H1 (cell line): ENCODE measurements around the gene HIP1. TPM values are rescaled to one million over a fixed set of nuclear protein-coding genes. Genes with fewer than 3 reads are reported as not detected.

Experiments used
- CTCF ChIA-PET: fragments of 300-600 bp; sonication (Branson Sonifier 250); formaldehyde crosslinking; loops from one replicate; lab custom pipeline; 2021; ENCODE audit not compliant: partially characterized antibody; lab: Charles Lee
- POLR2A ChIA-PET: fragments of 300-600 bp; sonication (Branson Sonifier 250); formaldehyde crosslinking; loops from one replicate; lab custom pipeline; 2021; ENCODE audit warnings: inconsistent platforms; ENCODE audit not compliant: partially characterized antibody; lab: Charles Lee
- DNase-seq, 2 experiments: peaks; one replicate each; pipeline versions ENCODE4 v3.0.0 to v3.0.0-alpha.2; 2010 to 2022; ENCODE audit warnings: low spot score in 2 of 2, low read depth in 1 of 2, mixed read lengths in 1 of 2
- FAIRE-seq: peaks from 2 replicates; lab custom pipeline; 2011; peaks lifted over from hg19 to GRCh38; lab: Jason Lieb, UNC
- H2AFZ ChIP-seq: 2 replicates; pipeline ENCODE4 v1.8.1; 2012; ENCODE audit warnings: low read length, inconsistent platforms
- H2AK5ac ChIP-seq: 2 replicates; pipeline ENCODE4 v1.6.1; 2013; ENCODE audit warnings: low read depth, low read length
- H2BK120ac ChIP-seq: replicated peaks from 2 replicates; pipeline ENCODE3; 2013; ENCODE audit warnings: low read depth, low read length, inconsistent platforms
- H2BK12ac ChIP-seq: 2 replicates; pipeline ENCODE4 v1.6.1; 2013; ENCODE audit warnings: low read depth, low read length
- H2BK15ac ChIP-seq: 2 replicates; pipeline ENCODE4 v1.6.1; 2013; ENCODE audit warnings: low read length
- H2BK20ac ChIP-seq: 2 replicates; pipeline ENCODE4 v1.6.1; 2013; ENCODE audit warnings: low read length
- H2BK5ac ChIP-seq: 2 replicates; pipeline ENCODE4 v1.6.1; 2013; ENCODE audit warnings: low read depth, low read length
- H3K14ac ChIP-seq: 2 replicates; pipeline ENCODE4 v1.6.1; 2013; ENCODE audit warnings: inconsistent platforms; ENCODE audit not compliant: insufficient read length
- H3K18ac ChIP-seq: 2 replicates; pipeline ENCODE4 v1.6.1; 2013; ENCODE audit warnings: low read length; ENCODE audit errors: extremely low read depth
- H3K23ac ChIP-seq: 2 replicates; pipeline ENCODE4 v1.6.1; 2013; ENCODE audit warnings: inconsistent platforms; ENCODE audit not compliant: insufficient read length
- H3K23me2 ChIP-seq: 2 replicates; pipeline ENCODE4 v1.6.1; 2013; ENCODE audit warnings: low read depth, low read length
- H3K27ac ChIP-seq: 2 replicates; pipeline ENCODE4 v1.6.1; 2011; ENCODE audit warnings: low read depth, low read length, inconsistent platforms
- H3K27me3 ChIP-seq, 4 experiments: replicated peaks in 1 of 4; 1 replicate in 1 of 4; 2 replicates in 3 of 4; pipeline versions ENCODE4 v1.6.1 to v1.8.1; 2011 to 2013; ENCODE audit warnings: low read length in 3 of 4, mild to moderate bottlenecking in 3 of 4, inconsistent platforms in 2 of 4, mixed read lengths in 2 of 4, moderate library complexity in 1 of 4; ENCODE audit not compliant: control insufficient read depth in 3 of 4, insufficient read depth in 3 of 4; ENCODE audit errors: extremely low read depth in 1 of 4
- H3K36me3 ChIP-seq, 4 experiments: 2 replicates each; pipeline versions ENCODE4 v1.6.1 to v1.8.1; 2011 to 2013; ENCODE audit warnings: mild to moderate bottlenecking in 4 of 4, low read length in 3 of 4, moderate library complexity in 2 of 4, control low read depth in 1 of 4, inconsistent platforms in 1 of 4; ENCODE audit not compliant: insufficient read depth in 4 of 4, control insufficient read depth in 2 of 4
- H3K4ac ChIP-seq: replicated peaks from 2 replicates; pipeline ENCODE3; 2013; ENCODE audit warnings: low read length, low read depth, mixed read lengths, inconsistent platforms; ENCODE audit not compliant: insufficient read length
- H3K4me1 ChIP-seq, 4 experiments: replicated peaks in 1 of 4; 1 replicate in 1 of 4; 2 replicates in 3 of 4; pipeline versions ENCODE4 v1.6.1 to v1.8.1; 2011 to 2013; ENCODE audit warnings: low read length in 3 of 4, inconsistent platforms in 2 of 4, mixed read lengths in 1 of 4; ENCODE audit not compliant: insufficient read depth in 4 of 4, control insufficient read depth in 3 of 4
- H3K4me2 ChIP-seq, 2 experiments: 2 replicates each; pipeline versions ENCODE4 v1.6.1 to v1.8.1; 2011 to 2013; ENCODE audit warnings: low read depth in 2 of 2, low read length in 2 of 2, control low read depth in 1 of 2, inconsistent platforms in 1 of 2, mild to moderate bottlenecking in 1 of 2; ENCODE audit not compliant: insufficient read depth in 1 of 2
- H3K4me3 ChIP-seq, 4 experiments: fragments of 200-600, 300-600 bp in 1 of 4; sonication (generic), shearing (Covaris generic), sonication (Bioruptor Twin) in 1 of 4; 2 replicates each; pipeline versions ENCODE4 v1.5.1 to v1.8.1; 2011 to 2016; ENCODE audit warnings: low read length in 4 of 4, low read depth in 3 of 4, control low read depth in 2 of 4, inconsistent platforms in 2 of 4, mild to moderate bottlenecking in 2 of 4, mixed read lengths in 1 of 4, moderate library complexity in 1 of 4; ENCODE audit not compliant: insufficient read depth in 2 of 4; ENCODE audit errors: extremely low read depth in 1 of 4
- H3K56ac ChIP-seq: replicated peaks from 2 replicates; pipeline ENCODE3; 2013; ENCODE audit warnings: low read depth, mild to moderate bottlenecking, mixed read lengths, low read length, inconsistent platforms; ENCODE audit not compliant: insufficient read length
- H3K79me1 ChIP-seq: 2 replicates; pipeline ENCODE4 v1.6.1; 2013; ENCODE audit warnings: low read depth, low read length, control low read depth
- H3K79me2 ChIP-seq, 2 experiments: 2 replicates each; pipeline versions ENCODE4 v1.6.1 to v1.8.1; 2012 to 2013; ENCODE audit warnings: low read length in 2 of 2, mild to moderate bottlenecking in 2 of 2, inconsistent platforms in 1 of 2; ENCODE audit not compliant: insufficient read depth in 2 of 2, control insufficient read depth in 1 of 2
- H3K9ac ChIP-seq, 4 experiments: replicated peaks in 1 of 4; 1 replicate in 1 of 4; 2 replicates in 3 of 4; pipeline versions ENCODE4 v1.6.1 to v1.8.1; 2011 to 2013; ENCODE audit warnings: low read depth in 3 of 4, low read length in 3 of 4, control low read depth in 2 of 4, mild to moderate bottlenecking in 2 of 4, moderate library complexity in 2 of 4, inconsistent platforms in 1 of 4; ENCODE audit errors: extremely low read depth in 1 of 4
- H3K9me3 ChIP-seq, 2 experiments: 2 replicates each; pipeline versions ENCODE4 v1.6.1 to v1.8.1; 2012 to 2013; ENCODE audit warnings: mild to moderate bottlenecking in 2 of 2, moderate library complexity in 2 of 2, control low read depth in 1 of 2, inconsistent platforms in 1 of 2, low read depth in 1 of 2, low read length in 1 of 2, mixed read lengths in 1 of 2; ENCODE audit not compliant: insufficient read depth in 2 of 2
- H4K20me1 ChIP-seq, 2 experiments: replicated peaks in 1 of 2; 2 replicates each; pipeline versions ENCODE3 to v1.8.1; 2011 to 2013; ENCODE audit warnings: inconsistent platforms in 2 of 2, low read length in 2 of 2, mild to moderate bottlenecking in 1 of 2; ENCODE audit not compliant: insufficient read depth in 2 of 2, control insufficient read depth in 1 of 2
- H4K5ac ChIP-seq: 2 replicates; pipeline ENCODE4 v1.6.1; 2013; ENCODE audit warnings: low read length, low read depth, mixed read lengths, inconsistent platforms; ENCODE audit not compliant: insufficient read length
- H4K8ac ChIP-seq: 2 replicates; pipeline ENCODE4 v1.8.0; 2013; ENCODE audit warnings: mild to moderate bottlenecking, moderate library complexity, low read length, inconsistent platforms; ENCODE audit not compliant: insufficient read depth; ENCODE audit errors: extremely low read depth
- H4K91ac ChIP-seq: replicated peaks from 2 replicates; pipeline ENCODE3; 2013; ENCODE audit warnings: low read length, mixed read lengths, inconsistent platforms; ENCODE audit not compliant: insufficient read length
- CEBPB ChIP-seq: IDR thresholded peaks from 2 replicates; pipeline ENCODE4 v1.6.1; 2012; ENCODE audit warnings: low read depth, low read length
- KDM5A ChIP-seq: fragments of 200-600 bp; IDR thresholded peaks from 2 replicates; pipeline ENCODE4 v1.7.1; 2012; ENCODE audit warnings: mild to moderate bottlenecking, low read length, inconsistent platforms, mixed read lengths
- WGBS, 2 experiments: shearing (Covaris generic) in 1 of 2; methylation state at CpG; one replicate each; pipeline versions ENCODE4 v1.1.6 to v1.1.7; 2013 to 2015; ENCODE audit warnings: low lambda C conversion rate in 2 of 2, mixed read lengths in 2 of 2, inconsistent platforms in 1 of 2, low coverage in 1 of 2, missing lambda C conversion rate in 1 of 2; ENCODE audit not compliant: insufficient replicate concordance in 2 of 2, insufficient coverage in 1 of 2, insufficient read length in 1 of 2; ENCODE audit errors: extremely low coverage in 1 of 2, missing lambda C conversion rate in 1 of 2; 5-methylcytosine and 5-hydroxymethylcytosine counted together
- polyA plus RNA-seq, 7 experiments: library from polyadenylated mRNA; depleted of rRNA in 3 of 7; stranded (reverse) in 5 of 7; unstranded in 2 of 7; fragments of >200 nt in 5 of 7; fragments of 200-250 nt in 2 of 7; gene quantifications; 1 replicate in 5 of 7; 2 replicates in 1 of 7; 4 replicates in 1 of 7; pipeline versions ENCODE4 v1.2.1 to v1.2.3, GENCODE V29; 2011 to 2013; ENCODE audit warnings: missing spikeins in 2 of 7, mixed read lengths in 2 of 7
- total RNA-seq: library from RNA; stranded (reverse); fragmentation: NEBNext Ultra II Directional; extraction: Animal tissue kit (Norgen Biotek cat#: 25700); gene quantifications from 2 replicates; pipeline ENCODE4 v1.2.1, GENCODE V29; 2021

Gene HIP1
- total and polyA plus RNA-seq, 2 of the 8 experiments (the other 6 are each of a cell fraction or from before 2014, with no cell fraction given), result 51.8 to 108 TPM

DNA sequence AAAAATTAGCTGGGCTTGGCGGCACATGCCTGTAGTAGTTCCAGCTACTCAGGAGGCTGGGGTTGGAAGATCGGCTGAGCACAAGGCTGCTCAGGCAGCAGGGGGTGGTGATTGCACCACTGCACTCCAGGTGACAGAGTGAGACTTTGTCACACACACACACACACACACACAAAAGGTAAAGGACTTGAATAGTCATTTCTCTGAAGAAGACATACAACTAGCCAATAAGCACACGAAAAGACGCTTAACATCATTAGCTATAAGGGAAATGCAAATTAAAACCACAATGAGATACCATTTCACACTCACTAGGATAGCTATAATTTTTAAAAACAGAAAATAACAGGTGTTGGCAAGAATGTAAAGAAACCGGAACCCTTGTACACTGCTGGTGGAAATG, 48.6 kb downstream of the HIP1 start:
- Histone ChIP-seq H3K36me3 (no peaks in the 10 kb centered on the region), H3K14ac (no peak overlapping the region), H3K4me3 (no peak overlapping the region), H3K18ac (no peak overlapping the region), H3K27me3 (no peaks in the 10 kb centered on the region), H4K91ac (no peak overlapping the region), H2AK5ac (no peak overlapping the region), H2AFZ (no peak overlapping the region), H3K4me1 (peaks cover 0 to 5% (median 2%) of the 10 kb centered on the region in 4 experiments; a peak in 2 of 7 replicates), H2BK20ac (no peak overlapping the region), H4K5ac (no peak overlapping the region), H3K9me3 (no peaks in the 10 kb centered on the region), H3K4me2 (no peak overlapping the region), H2BK120ac (no peak overlapping the region), H2BK5ac (no peak overlapping the region), H3K56ac (no peak overlapping the region), H3K79me1 (no peaks in the 10 kb centered on the region), H4K20me1 (no peaks in the 10 kb centered on the region), H3K4ac (no peak overlapping the region), H4K8ac (no peak overlapping the region), H3K27ac (no peak overlapping the region), H2BK12ac (no peak overlapping the region), H3K79me2 (no peaks in the 10 kb centered on the region), H3K9ac (no peak overlapping the region), H3K23ac (no peak overlapping the region), H3K23me2 (no peaks in the 10 kb centered on the region), H2BK15ac (no peak overlapping the region)
- no peak for DNase-seq
- WGBS, 2 experiments, result 90% methylated on average over 5 of the region's 5 CpGs; no CpG with 5 or more reads in 1 of the 2 experiments
- no peak for FAIRE-seq
- TF ChIP-seq KDM5A (no peak), CEBPB (peak; percentile 53; the same call in 1 of the 2 replicates)
- POLR2A ChIA-PET, result interaction anchor here (0.9 kb wide), 1 partner anchor 47 kb away, joined by 3 read pairs; no protein-coding TSS in a partner anchor
- CTCF ChIA-PET, result interaction anchor here (0.6 to 2.6 kb wide), 4 partner anchors 13 to 559 kb away, joined by 3 to 7 read pairs (median 4); no protein-coding TSS in a partner anchor
